22Rv1 (cell line): ENCODE results near the gene TPST1.
"Not testable (repeated sequence)": the region's sequence is repeated elsewhere in the genome, so short reads cannot be mapped to it uniquely, and the experiment has no call there.

Source experiments
- ZFX ChIP-seq: fragments of 450-650 bp; IDR thresholded peaks from 2 replicates; pipeline ENCODE4 v1.6.1; 2017; ENCODE audit warnings: antibody characterized with exemption, borderline replicate concordance
- TF ChIP-seq, protein P1 (sequence below): fragments of 450-650 bp; IDR thresholded peaks from 2 replicates; pipeline ENCODE4 v1.5.1; 2017; ENCODE audit warnings: mild to moderate bottlenecking

DNA sequence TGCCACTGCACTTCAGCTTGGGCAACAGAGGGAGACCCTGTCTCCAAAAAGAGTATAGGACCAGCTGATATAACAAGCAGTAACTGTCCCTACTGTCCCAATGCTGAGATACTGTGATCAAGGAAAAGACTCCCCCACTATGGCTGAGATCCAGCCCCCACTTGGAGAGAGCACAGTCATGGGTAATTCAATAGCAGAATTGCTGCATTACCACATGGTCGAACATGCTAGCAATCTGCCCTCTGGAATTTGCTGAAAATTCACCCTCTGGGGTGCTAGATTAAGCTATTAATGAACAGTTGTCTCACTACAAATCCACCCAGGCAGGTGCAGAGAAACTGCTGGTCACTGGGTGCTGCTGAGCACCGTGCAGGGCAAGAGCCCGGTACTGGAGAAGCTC is 196.8 kb downstream of the TPST1 start:
- TF ChIP-seq, protein P1, sequence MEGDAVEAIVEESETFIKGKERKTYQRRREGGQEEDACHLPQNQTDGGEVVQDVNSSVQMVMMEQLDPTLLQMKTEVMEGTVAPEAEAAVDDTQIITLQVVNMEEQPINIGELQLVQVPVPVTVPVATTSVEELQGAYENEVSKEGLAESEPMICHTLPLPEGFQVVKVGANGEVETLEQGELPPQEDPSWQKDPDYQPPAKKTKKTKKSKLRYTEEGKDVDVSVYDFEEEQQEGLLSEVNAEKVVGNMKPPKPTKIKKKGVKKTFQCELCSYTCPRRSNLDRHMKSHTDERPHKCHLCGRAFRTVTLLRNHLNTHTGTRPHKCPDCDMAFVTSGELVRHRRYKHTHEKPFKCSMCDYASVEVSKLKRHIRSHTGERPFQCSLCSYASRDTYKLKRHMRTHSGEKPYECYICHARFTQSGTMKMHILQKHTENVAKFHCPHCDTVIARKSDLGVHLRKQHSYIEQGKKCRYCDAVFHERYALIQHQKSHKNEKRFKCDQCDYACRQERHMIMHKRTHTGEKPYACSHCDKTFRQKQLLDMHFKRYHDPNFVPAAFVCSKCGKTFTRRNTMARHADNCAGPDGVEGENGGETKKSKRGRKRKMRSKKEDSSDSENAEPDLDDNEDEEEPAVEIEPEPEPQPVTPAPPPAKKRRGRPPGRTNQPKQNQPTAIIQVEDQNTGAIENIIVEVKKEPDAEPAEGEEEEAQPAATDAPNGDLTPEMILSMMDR: not testable (repeated sequence)
- not testable (repeated sequence) for TF ChIP-seq ZFX
